EH (cell line): ENCODE measurements around the gene MRNIP.

Experiments
- DNase-seq: peaks from one replicate; pipeline ENCODE4 v3.0.0-alpha.2; 2015; ENCODE audit warnings: low read depth

MRNIP gene

DNA sequence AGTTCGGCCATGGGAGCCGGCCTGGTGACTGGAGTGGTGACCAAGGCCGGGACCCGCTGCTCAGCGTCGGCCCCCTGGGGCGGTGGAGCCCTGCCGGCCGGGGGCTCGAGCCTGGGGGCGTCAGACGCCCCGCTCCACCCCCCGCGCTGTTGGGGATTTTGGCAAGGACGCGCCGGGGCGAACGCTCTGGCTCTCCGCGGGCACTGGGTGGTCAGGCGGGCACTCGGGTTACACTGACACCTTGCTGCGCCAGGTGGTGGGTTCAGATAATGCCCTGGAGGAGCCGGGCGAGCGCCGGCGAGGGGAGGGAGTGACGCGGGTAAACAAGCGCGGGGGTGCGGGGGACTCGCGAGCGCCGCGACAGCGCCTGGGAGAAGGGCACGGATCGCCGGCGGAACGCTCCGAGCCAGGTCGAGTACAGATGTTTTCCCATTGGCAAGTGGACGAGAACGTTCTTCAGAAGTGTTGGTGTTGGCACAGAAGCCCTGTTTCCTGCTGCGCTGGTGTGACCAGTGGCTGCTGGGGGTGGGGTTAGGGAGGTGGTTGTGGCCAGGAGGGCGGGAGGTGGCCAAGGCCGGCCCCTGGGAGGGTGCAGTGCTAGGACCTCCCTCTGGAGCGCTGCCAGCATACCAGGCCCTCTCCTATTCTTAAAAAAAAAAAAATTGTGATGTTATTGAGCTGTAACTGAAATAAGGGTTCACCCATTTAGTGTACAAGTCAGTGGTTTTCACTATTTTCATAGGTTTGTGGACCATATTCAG, 37.1 kb downstream of the MRNIP start:
- DNase-seq: peak; percentile 97

DNA sequence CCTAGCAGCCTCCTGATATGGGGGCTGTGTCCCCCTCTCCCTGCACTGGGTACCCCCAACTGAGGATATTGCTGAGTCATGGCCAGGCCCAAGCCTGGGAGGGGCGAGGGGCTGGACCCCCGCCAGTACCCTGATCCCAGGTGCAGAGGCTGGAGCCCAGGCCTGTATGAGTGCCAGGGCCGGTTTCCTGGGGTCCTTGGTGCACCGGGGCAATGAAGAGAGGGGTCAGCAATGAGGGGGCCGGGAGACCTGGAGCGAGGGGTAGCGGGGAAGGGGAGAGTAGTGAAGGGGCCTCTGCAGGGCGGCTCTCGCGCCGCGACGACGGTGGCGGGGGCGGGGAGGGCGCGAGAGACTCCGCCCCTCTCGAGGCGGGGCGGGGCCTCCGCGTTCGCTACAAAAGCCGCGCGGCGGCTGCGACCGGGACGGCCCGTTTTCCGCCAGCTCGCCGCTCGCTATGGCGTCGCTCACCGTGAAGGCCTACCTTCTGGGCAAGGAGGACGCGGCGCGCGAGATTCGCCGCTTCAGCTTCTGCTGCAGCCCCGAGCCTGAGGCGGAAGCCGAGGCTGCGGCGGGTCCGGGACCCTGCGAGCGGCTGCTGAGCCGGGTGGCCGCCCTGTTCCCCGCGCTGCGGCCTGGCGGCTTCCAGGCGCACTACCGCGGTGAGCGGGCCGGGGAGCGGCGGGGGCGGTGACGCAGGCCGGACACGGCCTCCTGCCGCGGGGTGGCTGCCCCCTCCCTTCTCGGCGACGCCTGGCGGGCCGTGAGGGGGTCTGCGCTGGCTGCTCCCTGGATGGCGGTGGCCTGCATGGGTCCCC, 37.9 kb downstream of the MRNIP start, which contains the start of gene SQSTM1:
TSS of gene SQSTM1 (plus strand) at position 423 of the 815 bp plus-strand sequence. CDS start at position 455, 32 bp downstream.
- DNase-seq: peak; percentile 77

DNA sequence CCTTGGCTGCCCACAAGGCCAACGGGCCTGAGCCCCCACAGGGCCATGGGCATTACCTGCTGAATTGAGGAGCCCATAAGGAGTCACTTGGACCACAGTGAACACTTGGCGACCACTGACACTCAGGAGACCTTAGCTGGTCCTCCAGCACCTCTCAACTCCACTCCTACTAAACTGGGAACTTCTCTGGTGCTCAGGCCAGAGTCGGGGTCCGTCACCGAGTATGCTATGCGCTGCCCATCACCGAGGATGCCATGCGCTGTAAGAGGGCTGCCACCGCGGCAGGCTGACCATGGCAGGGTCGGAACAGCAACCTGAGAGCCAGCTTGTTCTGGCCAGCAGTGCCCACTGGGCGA, 38.5 kb downstream of the MRNIP start:
- no peak for DNase-seq

DNA sequence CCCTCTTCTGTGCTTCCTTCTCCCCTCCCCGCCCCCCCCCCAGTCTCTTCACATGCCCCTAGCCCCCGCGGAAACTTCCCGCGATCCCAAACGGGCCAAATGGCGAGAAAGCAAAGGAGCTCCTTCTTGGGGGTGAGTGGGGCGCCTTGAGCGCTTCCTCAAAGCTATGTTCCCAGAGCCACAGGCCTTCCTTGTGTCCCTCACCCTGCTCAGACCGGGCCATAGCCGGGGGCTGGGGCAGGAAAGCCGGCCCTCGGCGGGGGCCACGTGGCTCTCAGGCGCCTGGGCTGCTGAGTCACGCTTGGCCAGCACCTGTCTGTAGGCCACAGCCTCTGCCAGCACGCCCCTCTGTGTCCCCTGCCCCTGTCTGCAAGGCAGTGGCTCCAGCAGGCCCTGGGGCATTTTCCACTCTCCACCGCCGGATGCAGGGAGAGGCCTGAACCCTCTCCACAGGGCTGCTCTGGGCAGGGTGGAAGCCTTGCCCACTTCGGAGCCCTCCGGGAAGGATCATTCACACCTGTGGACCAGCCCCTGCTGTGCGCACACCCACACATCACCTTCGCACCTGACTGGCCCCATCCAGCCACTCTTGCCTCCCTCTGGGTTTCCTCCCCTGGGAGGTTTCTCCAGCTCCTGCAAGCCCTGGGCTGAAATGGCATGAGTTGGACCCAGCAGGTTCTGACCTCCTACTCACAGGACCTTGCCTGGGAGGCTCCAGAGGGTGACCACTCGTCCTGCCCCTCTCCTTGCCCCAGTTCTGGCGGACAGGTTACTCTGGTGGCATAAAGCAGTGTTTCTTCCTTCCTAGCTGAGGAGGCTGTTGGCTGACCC, 39.1 kb downstream of the MRNIP start:
- peak; percentile 78 for DNase-seq

DNA sequence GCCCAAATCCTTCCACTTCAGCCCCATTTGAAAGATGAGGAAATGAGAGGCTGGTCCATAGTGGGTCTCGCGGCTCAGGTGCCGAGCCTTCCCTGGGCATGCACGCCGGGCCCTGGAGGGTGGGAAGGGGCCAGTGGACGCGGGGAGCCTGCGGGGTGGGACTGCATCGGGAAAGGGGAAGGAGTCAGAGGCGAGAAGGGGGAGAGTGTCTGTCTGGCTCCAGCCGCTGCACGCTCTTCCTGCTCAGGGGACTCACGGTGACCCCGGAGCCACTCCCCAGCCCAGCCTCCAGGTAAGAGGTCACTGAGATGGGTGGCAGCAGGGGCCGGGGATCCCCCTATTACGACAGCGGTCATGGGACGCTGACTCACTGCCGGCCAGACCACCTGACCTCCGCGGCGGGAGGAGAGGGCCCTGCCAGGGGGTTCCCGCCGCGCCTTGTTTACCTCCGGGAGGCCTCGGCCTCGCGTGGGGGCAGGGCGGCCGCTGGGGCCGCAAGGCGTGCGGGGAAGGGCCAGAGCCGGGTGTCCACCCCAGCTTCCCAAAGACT, 39.8 kb downstream of the MRNIP start:
- DNase-seq: peak; percentile 91

DNA sequence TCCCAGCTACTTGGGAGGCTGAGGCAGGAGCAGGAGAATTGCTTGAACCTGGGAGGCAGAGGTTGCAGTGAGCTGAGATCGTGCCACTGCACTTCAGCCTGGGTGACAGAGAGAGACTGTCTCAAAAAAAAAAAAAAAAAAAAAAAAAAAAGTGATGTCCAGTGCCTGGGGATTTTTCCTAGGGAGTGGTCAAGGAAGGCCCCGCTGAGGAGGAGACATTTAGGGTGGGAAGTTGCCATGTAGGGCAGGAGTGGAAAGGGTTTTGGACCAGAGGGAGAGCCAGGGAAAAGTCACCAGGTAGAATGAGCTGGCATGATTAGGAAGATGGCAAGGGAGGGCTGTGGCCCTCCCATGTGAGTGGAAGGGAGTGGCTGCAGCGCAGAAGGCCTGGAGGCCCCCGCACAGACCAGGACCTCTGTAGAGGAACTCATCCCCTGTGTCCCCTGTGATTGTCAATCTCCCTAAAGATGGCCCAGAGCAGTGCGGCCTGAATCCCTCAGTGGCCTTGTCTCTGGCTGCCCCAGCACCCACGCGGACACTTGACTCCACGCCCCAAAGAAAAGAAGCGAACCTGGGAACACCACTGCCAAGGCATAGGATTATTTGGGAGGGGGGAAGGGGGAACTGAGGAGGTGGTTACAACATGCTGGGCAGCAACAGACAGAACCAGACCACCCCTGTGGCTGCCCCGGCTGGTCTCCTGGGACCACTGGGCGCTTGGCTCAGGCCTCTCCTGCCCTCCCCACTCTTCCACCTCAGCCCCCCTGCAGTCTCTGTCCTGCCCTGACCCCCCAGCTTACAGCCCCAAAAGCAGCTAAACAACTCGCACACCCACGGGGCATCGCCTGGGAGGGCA, 40.5 kb downstream of the MRNIP start:
- DNase-seq: no peak

DNA sequence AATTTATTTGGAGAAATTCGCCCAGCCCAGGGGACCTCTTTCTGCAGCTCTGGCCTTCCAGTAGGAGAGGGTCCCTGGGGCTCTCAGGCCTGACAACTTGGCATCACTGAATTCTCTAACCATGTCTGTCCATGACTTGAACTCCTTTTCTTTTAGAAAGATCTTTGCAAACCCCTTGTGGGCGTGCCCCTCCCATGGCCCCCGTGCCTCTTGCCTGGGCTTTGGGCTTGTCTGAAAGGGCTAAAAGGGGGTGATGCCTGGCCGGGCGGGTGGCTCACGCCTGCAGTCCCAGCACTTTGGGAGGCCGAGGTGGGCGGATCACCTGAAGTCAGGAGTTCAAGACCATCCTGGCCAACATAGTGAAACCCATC, 41.2 kb downstream of the MRNIP start:
- no peak for DNase-seq

DNA sequence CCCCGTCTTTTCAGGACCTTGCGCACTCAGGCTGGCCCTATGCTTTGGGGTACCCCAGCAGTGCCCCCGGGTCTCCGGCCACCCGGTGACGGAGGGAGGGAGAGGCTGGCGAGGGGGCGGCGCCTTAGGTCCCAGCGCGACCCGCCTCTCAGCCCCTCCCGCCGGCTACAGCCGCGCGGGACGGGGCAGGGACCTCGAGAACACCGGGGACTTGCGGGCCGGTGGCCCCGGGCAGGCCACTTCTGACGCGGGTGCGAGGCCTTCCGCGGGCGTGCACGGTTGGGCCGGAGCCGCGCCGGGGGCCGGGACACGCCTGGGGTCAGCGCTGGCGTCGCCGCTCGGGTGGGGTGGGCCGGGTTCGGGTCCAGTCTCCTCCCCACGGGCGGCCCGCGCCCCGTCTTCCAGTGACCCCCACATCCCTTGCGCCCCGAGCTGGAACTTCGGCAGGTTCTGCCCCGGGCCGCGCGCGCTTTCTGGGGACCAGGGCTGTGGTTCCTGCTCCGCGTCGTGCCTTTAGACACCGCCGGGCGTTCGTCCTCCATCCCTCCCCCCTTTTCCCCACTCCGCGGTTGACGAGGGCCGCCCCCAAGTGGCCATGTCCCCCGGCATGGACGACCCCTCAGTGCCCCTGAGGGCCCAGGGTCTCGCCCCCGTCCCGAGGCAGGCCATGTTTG, 41.7 kb downstream of the MRNIP start:
- no peak for DNase-seq

DNA sequence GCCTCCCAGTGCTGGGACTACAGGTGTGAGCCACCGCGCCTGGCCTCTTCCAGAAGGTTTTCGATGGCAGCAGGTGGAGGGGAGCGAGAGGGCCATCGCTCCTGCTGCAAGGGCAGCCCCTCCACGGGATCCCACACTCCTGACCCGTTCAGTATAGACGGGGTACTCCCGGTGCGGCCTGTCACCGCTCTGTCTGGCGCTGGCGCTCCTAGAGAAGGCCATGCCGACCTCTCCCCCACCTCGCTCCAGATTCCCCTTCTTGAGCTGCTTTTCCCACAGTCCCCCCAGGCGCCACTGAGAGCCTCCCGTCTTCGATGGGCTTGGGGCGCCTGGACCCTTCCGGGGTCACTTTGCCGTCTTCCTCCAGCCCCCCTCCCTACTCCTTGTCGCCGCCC, 42.2 kb downstream of the MRNIP start:
- no peak for DNase-seq

DNA sequence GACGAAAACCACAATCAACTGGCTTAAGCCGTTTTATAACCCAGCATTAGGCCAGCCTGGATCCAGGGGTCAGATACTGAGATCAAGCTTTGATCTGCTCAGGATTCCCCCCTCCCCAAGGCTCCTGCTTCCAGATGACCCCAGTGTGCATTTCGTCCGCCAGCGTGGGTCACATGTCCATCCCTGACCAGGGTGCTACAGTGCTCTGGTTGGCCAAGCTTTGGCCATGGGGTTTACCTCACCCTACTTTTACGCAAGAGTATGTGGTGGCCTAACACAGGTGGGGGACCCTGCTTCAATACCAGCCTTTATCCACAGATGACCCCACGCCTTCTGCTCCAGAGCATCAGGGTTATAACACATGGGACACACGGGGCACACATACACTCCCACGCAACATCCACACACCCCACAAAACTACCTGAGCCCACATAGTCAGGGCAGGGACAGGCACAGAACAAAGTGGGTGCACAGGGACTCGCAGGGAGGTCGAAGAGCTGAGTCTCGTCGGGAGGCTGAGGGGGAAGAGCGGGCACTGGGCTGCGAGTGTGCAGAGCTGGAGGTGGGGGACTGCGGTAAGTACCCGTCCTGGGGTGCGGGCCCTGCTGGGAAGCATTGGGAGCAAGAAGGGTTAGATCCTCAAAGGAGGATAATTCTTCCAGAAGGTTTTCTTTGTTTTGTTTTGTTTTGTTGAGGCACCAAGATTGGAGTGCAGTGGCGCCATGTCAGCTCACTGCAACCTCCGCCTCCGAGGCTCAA, 42.9 kb downstream of the MRNIP start:
- DNase-seq: no peak

DNA sequence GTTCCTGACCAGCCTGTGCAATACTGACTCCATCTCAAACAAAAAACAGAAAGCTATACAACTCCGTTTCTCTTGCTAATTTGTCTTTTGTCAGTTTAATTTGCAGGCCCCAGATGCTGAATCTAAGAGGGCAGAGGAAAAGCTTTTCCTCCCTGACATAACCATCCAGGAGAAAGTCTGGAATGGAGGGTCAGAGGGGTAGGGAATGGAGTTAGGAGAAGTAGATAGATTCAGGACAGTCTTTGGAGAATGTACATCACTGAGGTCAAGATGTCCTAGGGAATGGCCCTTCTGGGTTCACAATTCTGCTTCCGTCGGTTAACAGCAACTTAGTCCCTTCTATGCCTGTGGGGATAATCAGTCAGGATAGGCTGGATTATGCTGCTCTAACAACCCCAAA, 44.5 kb downstream of the MRNIP start:
- DNase-seq: no peak

DNA sequence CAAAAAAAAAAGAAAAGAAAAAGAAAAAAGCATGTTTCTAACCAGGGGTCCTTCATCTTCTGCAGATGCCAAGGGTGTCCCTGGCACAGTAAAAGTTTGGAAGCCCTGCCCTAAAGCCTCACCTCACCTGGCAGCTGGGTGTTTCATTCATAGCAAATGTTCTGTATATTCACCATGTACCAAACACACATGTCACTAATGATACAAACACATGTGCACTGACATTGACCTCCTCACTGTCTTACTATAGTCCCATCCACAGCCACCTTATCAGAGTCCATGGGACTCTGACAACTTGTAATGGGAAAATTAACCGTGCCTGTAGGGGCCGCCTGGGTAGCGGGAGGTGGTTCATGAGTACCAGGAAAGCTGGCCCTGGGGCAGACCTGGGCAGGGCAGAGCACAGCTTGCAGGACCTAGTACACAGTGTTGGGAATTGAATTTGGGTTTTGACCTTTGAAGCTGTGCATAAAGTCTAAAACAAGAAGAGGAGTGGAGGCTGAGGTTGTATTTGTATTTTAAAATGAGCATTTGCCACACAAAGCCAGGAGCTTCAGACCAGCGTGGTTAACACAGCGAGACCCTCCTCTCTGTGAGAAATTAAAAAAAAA, 45.5 kb downstream of the MRNIP start:
- no peak for DNase-seq

DNA sequence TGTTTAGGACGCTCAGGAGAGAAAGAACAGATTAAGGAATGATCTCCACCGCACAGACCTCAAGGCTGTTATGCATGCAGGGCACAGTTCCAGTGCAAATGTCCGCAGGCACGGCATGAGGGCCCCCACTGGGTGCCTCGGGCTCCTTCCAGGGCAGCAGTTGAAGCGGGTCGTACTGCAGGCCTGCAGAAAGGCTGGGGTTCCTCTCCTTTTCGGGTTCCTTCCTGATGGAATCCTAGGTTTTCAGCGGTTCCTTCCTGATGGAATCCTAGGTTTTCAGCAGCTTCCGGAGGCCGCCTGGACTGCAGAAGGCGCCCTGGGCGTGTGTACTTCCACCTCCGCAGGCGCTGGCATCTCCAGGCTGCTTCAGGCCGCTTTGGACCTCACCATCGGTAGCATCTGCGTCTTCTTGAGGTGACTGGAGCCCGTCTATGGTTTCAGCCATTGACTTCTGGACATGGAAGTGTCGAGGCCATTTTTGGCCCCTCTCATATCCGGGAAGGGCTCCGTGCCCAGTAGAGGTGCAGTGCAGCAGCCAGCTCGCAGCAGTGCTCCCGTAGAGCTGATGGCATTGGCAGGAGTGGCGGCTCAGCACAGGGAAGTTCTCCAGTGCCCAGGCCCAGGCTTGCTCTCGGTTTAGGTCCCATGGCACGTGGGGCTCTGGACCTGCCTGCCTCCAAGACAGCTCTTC, 46.3 kb downstream of the MRNIP start:
- no peak for DNase-seq

DNA sequence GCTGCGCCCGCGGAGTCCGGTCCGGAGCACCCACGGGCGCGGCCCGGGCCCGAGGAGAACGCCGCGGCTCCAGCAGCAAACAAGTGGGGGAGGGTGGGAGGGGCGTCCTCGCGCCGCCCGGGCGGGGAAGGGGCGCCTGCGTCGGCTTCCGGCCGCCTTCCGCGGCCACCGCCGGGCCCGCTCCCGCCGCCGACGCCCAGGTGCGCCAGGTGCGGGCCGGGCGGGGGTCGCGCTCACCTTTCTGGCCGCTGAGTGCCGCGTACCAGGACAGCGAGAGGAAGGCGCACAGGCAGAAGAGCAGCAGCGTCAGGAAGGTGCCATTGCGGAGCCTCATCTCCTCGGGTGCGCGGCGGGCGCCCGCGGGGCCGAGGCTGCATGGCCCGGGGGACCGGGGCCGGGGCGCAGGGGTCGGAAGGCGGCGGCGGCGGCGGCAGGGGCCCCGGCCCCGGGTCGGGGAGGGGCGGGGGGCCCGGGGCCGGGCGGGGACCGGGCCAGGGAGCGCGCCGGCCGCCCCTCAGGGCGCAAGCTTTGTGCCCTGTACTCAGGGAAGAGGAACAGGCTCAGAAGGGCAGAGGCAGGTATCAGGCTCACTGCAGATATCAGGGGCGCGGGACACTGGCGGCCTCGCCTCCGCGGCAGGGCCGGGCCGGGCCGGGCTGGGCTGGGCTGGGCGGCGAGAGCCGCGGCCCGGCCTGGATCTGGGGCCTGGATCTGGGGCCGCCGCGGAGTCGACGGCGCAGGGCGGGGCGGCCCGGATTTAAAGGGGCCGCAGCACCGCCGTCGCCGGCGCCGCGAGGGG, 52.2 kb downstream of the MRNIP start, which contains the start of gene MGAT4B:
TSS of gene MGAT4B (minus strand) at position 617 of the 799 bp plus-strand sequence. CDS start at position 334, 283 bp downstream.
- DNase-seq: peak; percentile 79

DNA sequence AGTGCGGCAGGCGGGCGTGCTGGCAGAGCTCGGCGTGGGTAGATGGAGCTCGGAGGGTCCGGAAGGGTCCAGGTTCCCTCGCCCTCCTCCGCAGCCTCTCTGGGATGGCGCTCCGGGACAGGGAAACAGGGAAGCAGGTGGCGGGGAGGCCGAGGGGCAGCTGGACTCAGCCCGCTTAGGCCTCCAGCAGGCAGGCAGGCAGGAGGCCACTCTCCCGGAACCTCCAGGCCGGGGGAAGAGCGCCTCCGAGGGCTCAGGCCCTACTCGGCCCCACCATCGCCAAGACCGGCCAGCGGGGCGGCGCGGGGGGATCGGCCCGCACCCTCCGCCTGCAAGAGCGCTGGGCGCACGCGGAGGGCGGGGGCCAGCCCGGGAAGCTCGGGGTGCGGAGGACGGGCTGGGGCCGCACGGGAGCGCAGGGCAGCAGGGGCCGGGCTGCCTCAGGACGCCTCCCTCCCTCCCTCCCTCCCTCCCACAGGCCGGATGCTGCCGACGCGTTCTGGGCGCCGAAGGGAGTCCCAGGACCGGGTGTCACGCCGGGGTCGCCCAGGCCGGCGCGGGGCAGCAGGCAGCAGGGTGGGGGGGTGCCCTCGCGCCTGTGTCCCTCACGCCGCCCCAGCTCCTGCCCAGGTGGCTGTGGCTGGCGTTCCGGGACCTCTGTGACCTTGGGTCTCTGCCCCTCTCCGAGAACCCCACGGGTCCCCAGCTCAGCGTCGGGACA, 52.9 kb downstream of the MRNIP start:
- peak; percentile 65 for DNase-seq

DNA sequence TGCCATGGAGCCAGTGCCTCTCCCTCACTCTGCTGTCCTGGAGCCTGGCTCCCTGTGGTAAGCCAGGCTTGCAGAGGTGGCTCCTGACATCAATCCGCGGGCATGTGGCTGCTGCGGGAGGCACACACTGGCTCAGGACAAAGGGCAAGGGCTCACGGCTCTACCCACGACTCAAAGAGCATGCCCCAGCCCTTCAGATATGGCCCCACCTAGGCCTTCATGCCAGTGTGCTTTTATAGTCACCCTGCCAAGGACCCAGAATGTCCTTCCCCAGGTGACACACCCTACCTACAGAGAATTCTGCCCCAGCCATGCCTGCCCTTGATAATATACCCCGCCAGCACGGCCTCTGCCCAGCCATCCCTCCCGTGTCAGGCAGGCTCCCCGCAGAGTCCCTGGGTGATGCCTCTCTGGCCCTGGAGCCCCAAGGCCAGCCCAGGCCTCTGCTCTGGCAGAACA, 53.5 kb downstream of the MRNIP start:
- DNase-seq: no peak

DNA sequence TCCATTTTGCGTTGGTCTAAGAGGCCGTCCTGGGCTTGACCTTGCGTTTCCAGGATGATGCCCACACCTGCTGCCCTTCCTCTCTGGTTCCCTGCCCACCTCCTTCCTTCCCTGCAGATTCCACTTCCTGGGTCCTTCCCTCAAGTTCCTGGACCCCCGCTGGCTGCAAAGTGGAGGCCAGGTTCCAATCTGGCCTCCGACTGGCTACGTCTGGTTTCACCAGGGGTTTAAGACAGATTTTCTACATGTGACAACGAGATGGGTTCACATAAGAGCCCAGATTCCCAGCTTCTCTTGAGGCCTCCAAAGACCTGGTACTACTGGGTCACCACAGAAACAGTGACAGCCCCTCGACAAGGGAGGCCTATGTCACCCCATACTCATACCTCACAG, 54.1 kb downstream of the MRNIP start:
- DNase-seq: no peak
